ENCODE data around the gene SRSF10.

DNA sequence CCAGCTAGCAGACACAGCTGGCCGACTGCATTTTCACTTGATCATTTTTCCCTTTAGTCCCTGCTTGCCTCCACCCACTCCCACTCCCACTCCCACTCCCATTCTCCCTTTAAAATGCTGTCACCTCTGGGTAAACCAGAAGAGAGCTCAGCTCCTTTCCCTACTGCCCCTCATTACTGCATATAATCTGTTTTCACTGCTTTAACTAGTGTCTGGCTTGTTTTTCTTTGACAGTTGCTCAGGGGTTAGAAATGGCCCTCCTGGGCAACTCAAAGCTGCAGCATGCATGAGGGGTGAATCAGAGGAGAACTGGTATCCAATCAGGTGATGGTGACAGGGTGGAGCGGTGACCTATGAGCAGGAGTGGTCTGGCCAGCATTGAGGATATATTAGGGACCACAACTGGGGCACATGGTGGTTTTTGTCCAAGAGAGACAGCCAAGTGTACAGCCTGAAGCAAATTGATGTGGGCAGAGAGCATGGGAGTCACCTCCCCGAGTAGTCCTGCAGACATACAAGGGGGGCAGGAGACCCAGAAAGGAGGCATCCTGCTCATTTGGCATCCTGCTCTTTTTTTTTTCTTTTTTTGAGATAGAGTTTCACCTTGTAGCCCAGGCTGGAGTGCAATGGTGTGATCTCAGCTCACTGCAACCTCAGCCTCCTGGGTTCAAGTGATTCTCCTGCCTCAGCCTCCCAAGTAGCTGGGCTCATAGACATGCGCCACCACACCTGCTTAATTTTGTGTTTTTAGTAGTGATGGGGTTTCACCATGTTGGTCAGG lies 42.6 kb upstream of the SRSF10 start:
- TF ChIP-seq, protein P1, sequence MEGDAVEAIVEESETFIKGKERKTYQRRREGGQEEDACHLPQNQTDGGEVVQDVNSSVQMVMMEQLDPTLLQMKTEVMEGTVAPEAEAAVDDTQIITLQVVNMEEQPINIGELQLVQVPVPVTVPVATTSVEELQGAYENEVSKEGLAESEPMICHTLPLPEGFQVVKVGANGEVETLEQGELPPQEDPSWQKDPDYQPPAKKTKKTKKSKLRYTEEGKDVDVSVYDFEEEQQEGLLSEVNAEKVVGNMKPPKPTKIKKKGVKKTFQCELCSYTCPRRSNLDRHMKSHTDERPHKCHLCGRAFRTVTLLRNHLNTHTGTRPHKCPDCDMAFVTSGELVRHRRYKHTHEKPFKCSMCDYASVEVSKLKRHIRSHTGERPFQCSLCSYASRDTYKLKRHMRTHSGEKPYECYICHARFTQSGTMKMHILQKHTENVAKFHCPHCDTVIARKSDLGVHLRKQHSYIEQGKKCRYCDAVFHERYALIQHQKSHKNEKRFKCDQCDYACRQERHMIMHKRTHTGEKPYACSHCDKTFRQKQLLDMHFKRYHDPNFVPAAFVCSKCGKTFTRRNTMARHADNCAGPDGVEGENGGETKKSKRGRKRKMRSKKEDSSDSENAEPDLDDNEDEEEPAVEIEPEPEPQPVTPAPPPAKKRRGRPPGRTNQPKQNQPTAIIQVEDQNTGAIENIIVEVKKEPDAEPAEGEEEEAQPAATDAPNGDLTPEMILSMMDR (IDR thresholded peaks at IDR 0.05): no peak
- peak in 1 of 2 donors; percentile 42 for TF ChIP-seq POLR2A (IDR thresholded peaks at IDR 0.05)
